ELR (cell line): Measurements from ENCODE around the gene NRG4.
"Not testable (repeated sequence)": the region's sequence is repeated elsewhere in the genome, so short reads cannot be mapped to it uniquely, and the experiment has no call there.

Experiments used
- DNase-seq: peaks from one replicate; pipeline ENCODE4 v3.0.0-alpha.2; 2015; ENCODE audit warnings: low read depth

NRG4 gene

GRCh38 chr15:75926931-75927330 lies 85.3 kb downstream of the NRG4 start:
- DNase-seq, result no peak

- no peak for DNase-seq
Observed at GRCh38 chr15:75925440-75925839, 86.8 kb downstream of the NRG4 start.

GRCh38 chr15:75924576-75924975 lies 87.6 kb downstream of the NRG4 start:
- DNase-seq, result no peak

GRCh38 chr15:75923756-75924155 lies 88.5 kb downstream of the NRG4 start:
- no peak for DNase-seq

GRCh38 chr15:75921732-75922703 lies 90.2 kb downstream of the NRG4 start:
- DNase-seq, result peak; percentile 66

- DNase-seq, result no peak
Observed at GRCh38 chr15:75920079-75920478, 92.1 kb downstream of the NRG4 start.

- no peak for DNase-seq
Observed at GRCh38 chr15:75918135-75918534, 94.1 kb downstream of the NRG4 start.

- DNase-seq, result no peak
Observed at GRCh38 chr15:75916978-75917377, 95.2 kb downstream of the NRG4 start.

- not testable (repeated sequence) for DNase-seq
Observed at GRCh38 chr15:75910355-75910754, 101.9 kb downstream of the NRG4 start.

- no peak for DNase-seq
Observed at GRCh38 chr15:75905231-75905630, 107.0 kb downstream of the NRG4 start.

GRCh38 chr15:75903331-75904239 lies 108.6 kb downstream of the NRG4 start, which contains the start of gene FBXO22:
Gene FBXO22, plus strand, starts transcription at chr15:75903878. Its CDS starts 86 bp downstream, at chr15:75903964.
- DNase-seq, result peak; percentile 92

GRCh38 chr15:75902129-75902557 lies 110.1 kb downstream of the NRG4 start:
- no peak for DNase-seq

- DNase-seq, result no peak
Observed at GRCh38 chr15:75900577-75900976, 111.6 kb downstream of the NRG4 start.

- DNase-seq, result no peak
Observed at GRCh38 chr15:75895731-75896130, 116.5 kb downstream of the NRG4 start.

- DNase-seq, result peak; percentile 89
Observed at GRCh38 chr15:75891895-75892294, 120.3 kb downstream of the NRG4 start.
